Left colon (tissue), 2 donors: Measurements from ENCODE around the gene PRAME. TPM values are rescaled to one million over a fixed set of nuclear protein-coding genes. Genes with fewer than 3 reads are reported as not detected.

ENCODE experiments used
- ATAC-seq: fragments of 200-7000 bp; cut with Tn5 transposase; one replicate; pipeline ENCODE4 v1.9.1; 2020; ENCODE audit warnings: mild to moderate bottlenecking, moderate library complexity
- DNase-seq, 2 donors: peaks; one replicate each; pipeline ENCODE4 v3.0.0-alpha.2; 2020
- intact Hi-C, 2 donors: fragments of 100-400 bp; cut with DNase I in 1 of 2; cut with micrococcal nuclease in 1 of 2; formaldehyde crosslinking; loops; one replicate each; pipeline versions ENCODE4 v1.11.2 to v1.14.0; 2022; cut with DNase I, micrococcal nuclease
- total RNA-seq, 2 donors: library from RNA; stranded (reverse); fragmentation: NEBNext Ultra II Directional; extraction: Animal tissue kit (Norgen Biotek cat#: 25700); gene quantifications; one replicate each; pipeline ENCODE4 v1.2.1, GENCODE V29; 2021
- donor health status: DM: no; HTN: no; CAD: no.
- donor health status: DM: yes; HTN: yes; CAD: no.

PRAME gene
- total RNA-seq, 2 donors from 2014 or later = not detected

- intact Hi-C loops = no loop called here
- ATAC-seq (no peak), DNase-seq (no peak)
Measured at GRCh38 chr22:22554587-22555284, 4.3 kb downstream of the PRAME start.

- ATAC-seq (no peak), DNase-seq (no peak)
- intact Hi-C loops = no loop called here
Measured at GRCh38 chr22:22553735-22554586, 5.1 kb downstream of the PRAME start.

DNA sequence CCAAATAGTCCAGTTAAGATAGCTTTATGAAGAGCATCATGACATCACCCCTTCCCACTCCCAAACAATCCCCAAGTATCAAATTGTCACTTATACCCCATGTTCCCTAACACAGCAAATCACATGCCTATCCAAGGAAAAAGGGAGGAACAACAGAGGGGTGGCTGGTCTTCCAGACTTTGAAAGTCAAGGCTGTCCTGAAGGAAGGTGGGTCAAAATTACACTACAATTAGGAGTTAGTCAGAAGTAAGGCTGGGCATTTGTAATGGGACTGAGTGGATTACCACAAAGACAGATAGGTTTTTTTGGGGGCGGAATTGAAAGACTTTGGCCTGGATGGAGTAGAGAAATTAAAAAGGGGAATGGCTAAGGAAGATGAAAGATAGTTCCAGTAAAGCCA is 5.9 kb downstream of the PRAME start:
- DNase-seq = no peak
- ATAC-seq = no peak
- intact Hi-C loops = no loop called here

- ATAC-seq (no peak), DNase-seq (no peak)
- intact Hi-C loops = no loop called here
Measured at GRCh38 chr22:22552630-22553029, 6.4 kb downstream of the PRAME start.

DNA sequence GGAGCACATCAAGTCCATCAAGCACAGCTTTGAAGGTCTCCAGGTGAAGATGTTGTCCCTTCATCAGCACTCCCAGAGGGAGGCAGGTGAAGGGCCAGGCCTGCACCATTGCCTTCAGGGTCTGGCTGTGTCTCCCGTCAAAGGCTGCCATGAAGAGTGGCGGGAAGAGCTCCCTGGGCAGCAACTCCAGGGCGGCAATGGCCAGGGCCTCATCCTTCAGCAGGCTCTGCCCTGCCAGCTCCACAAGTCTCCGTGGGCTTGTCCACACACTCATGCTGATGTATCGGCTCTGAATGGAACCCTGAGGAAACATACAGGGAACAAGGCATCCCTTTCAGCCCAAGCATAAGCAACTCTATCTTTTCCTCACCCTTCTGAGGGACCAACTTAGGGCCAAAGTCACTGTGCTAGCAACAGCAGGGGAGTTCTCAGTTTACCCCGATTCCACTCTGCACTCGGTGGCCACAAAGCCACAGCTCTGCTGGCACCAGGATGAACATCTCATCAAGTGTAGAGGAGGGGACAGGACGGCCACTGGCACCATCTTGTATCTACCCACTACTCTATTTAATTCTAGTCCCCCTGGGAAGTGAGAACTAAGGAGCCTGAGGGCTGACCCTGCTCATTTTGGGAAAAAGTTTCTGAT is 8.2 kb downstream of the PRAME start:
- intact Hi-C loops = no loop called here
- no peak for ATAC-seq
- no peak for DNase-seq

- DNase-seq = no peak
- no peak for ATAC-seq
- intact Hi-C loops = no loop called here
Measured at GRCh38 chr22:22548910-22549309, 10.2 kb downstream of the PRAME start.

- no peak for DNase-seq
- intact Hi-C loops = no loop called here
- ATAC-seq = no peak
Measured at GRCh38 chr22:22548317-22548716, 10.7 kb downstream of the PRAME start.

DNA sequence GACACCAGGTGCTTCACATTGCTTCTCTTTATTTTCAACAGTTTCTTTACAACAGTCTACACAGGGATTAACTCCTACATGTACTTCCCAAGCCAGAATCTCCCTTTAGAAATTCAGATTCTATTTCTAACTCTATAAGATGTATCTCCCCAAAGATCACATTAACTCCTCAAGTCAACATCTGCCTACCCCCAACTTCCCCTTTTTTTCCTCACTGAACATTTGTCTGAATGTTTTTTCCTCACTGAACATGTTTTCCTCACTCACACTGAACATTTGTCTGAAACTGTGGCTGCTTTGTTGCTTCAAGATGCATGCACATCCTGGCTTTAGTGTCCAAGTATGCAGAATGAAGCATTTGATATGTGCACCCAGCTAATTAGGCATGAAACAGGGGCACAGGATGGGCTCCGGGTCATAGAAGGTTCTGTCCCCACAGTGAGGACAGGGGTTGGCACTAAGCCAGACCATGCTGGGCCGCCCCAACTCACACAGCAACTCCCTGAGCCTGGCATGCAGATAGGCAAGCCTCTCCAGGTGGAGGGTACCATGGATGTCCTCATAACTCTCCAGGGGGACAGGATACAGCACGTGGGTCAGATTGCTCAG is 11.3 kb downstream of the PRAME start:
- intact Hi-C loops = no loop called here
- DNase-seq (no peak), ATAC-seq (no peak)

- ATAC-seq = no peak
- intact Hi-C loops = no loop called here
- DNase-seq = no peak
Measured at GRCh38 chr22:22547226-22547625, 11.8 kb downstream of the PRAME start.

- no peak for ATAC-seq
- intact Hi-C loops = no loop called here
- DNase-seq = no peak
Measured at GRCh38 chr22:22546490-22546889, 12.6 kb downstream of the PRAME start.

DNA sequence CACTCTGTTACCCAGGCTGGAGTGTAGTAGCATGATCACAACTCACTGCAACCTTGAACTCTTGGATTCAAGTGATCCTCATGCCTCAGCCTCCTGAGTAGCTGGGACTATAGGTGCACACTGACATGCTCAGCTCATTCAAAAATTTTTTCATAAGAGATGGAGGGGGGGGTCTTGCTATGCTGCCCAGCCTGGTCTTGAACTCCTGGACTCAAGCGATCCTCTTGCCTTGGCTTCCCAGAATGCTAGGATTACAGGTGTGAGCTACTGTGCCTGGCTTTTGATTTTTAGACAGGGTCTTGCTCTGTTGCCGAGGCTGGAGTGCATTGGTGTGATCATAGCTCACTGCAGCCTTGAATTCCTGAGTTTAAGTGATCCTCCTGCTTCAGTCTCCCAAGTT is 14.0 kb downstream of the PRAME start:
- DNase-seq = no peak
- ATAC-seq = no peak
- intact Hi-C loops = no loop called here

GRCh38 chr22:22538226-22538989 is 20.7 kb downstream of the PRAME start:
- intact Hi-C loops = no loop called here
- ATAC-seq (no peak), DNase-seq (no peak)

DNA sequence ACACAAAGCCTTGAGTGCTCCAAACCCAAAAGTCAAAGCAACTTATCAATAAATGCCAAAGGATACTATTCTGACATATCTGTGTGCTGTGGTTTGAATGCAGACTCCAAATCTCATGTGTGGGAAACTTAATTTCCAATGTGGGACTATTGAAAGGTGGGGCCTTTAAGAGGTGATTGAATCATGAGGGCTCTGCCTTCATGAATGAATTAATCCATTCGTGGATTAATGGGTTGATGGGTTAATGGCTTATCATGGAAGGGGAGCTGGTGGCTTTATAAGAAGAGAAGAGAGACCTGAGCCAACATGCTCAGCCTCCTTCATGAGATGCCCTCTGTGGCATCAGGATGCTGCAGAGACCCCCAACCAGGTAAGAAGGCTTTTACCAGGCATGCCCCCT is 22.1 kb downstream of the PRAME start:
- DNase-seq = no peak
- ATAC-seq = no peak
- intact Hi-C loops = no loop called here

- intact Hi-C loops = no loop called here
- no peak for DNase-seq
- ATAC-seq = no peak
Measured at GRCh38 chr22:22536515-22536914, 22.6 kb downstream of the PRAME start.

DNA sequence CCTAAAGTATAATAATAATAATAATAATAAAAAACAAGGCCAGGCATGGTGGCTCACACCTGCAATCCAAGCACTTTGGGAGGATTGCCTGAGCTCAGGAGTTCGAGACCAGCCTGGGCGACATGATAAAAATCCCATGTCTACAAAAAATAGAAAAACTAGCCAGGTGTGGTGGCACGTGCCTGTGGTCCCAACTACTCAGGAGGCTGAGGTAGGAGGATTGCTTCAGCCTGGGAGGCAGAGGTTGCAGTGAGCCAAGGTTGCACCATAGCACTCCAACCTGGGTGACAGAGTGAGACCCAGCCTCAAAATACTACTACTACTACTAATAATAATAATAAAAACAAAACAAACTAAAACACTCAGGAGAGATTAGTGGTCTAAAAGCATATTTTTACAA is 23.4 kb downstream of the PRAME start:
- no peak for ATAC-seq
- intact Hi-C loops = no loop called here

GRCh38 chr22:22534604-22535415 is 24.3 kb downstream of the PRAME start:
- ATAC-seq = no peak
- intact Hi-C loops = no loop called here
- DNase-seq = no peak

More for the DNA sequence above, 23.4 kb downstream of the PRAME start:
- DNase-seq = no peak

DNA sequence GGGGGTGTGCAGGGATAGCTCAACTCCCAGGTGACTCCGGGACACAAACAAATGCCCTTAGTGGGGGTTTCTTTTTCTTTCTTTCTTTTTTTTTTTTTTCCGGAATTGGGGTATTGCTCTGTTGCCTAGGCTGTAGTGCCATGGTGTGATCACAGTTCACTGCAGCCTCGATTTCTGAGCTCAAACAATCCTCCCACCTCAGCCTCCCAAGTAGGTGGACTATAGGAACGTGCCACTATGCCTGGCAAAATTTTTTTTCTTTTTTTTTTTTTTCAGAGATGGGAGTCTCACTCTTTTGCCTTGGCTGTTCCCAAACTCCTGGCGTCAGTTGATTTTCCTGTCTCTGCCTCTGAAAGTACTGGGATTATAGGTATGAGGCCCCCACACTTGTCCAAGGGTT is 25.2 kb downstream of the PRAME start:
- intact Hi-C loops = no loop called here
- no peak for ATAC-seq
- no peak for DNase-seq

DNA sequence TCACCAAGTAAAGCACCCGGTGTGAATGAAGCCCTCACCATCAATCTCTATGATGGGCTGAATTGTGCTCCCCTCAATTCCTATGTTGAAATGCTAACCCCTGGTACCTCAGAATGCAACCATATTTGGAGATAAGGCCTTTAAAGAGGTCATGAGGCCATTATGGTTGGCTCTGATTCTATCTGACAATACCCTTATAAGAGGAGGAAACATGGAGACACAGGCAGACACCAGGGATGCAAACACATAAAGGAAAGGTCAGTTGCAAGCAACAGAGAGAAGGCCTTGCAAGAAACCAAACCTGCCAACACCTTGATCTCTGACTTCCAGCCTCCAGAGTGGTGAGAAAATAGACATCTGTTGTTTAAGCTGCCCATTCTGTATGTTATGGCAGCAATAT is 25.6 kb downstream of the PRAME start:
- intact Hi-C loops = no loop called here
- no peak for ATAC-seq
- no peak for DNase-seq
